Hepatocyte (in vitro differentiated cells): ENCODE data around the gene RAB3A. TPM values are rescaled to one million over a fixed set of nuclear protein-coding genes. Genes with fewer than 3 reads are reported as not detected.

Experiments
- DNase-seq: peaks from one replicate; pipeline ENCODE4 v3.0.0-alpha.2; 2016; ENCODE audit warnings: low spot score
- H2AFZ ChIP-seq: fragments of 200-600 bp; sonication (generic); 2 replicates; pipeline ENCODE4 v1.6.0; 2016; ENCODE audit warnings: antibody characterized with exemption, mild to moderate bottlenecking
- H3K27ac ChIP-seq: fragments of 200-600 bp; sonication (generic); 2 replicates; pipeline ENCODE4 v1.5.1; 2016; ENCODE audit warnings: mild to moderate bottlenecking
- H3K27me3 ChIP-seq: fragments of 200-600 bp; sonication (generic); 2 replicates; pipeline ENCODE4 v1.6.1; 2016
- H3K36me3 ChIP-seq: fragments of 200-600 bp; sonication (generic); replicated peaks from 2 replicates; pipeline ENCODE4 v1.5.1; 2016; ENCODE audit warnings: low read depth; ENCODE audit not compliant: insufficient read depth
- H3K4me1 ChIP-seq: fragments of 200-600 bp; sonication (generic); 2 replicates; pipeline ENCODE4 v1.5.1; 2016; ENCODE audit warnings: mild to moderate bottlenecking, moderate library complexity; ENCODE audit not compliant: insufficient read depth
- H3K4me2 ChIP-seq: fragments of 200-600 bp; sonication (generic); 2 replicates; pipeline ENCODE4 v1.6.0; 2016
- H3K4me3 ChIP-seq: fragments of 200-600 bp; sonication (generic); 2 replicates; pipeline ENCODE4 v1.5.1; 2016; ENCODE audit warnings: mild to moderate bottlenecking
- H3K79me2 ChIP-seq: fragments of 200-600 bp; sonication (generic); 2 replicates; pipeline ENCODE4 v1.6.0; 2017; ENCODE audit warnings: mild to moderate bottlenecking
- H3K9me2 ChIP-seq: fragments of 200-600 bp; sonication (generic); replicated peaks from 2 replicates; pipeline ENCODE4 v1.6.0; 2017; ENCODE audit warnings: mild to moderate bottlenecking; ENCODE audit not compliant: insufficient read depth
- H3K9me3 ChIP-seq: fragments of 200-600 bp; sonication (generic); 2 replicates; pipeline ENCODE4 v1.5.1; 2016; ENCODE audit warnings: low read depth, mild to moderate bottlenecking
- H4K20me1 ChIP-seq: fragments of 200-600 bp; sonication (generic); 2 replicates; pipeline ENCODE4 v1.6.0; 2016; ENCODE audit warnings: mild to moderate bottlenecking; ENCODE audit not compliant: insufficient read depth, poor library complexity, severe bottlenecking
- EZH2 ChIP-seq: fragments of 200-600 bp; sonication (generic); IDR thresholded peaks from 2 replicates; pipeline ENCODE4 v1.6.1; 2016; ENCODE audit warnings: antibody characterized with exemption, mild to moderate bottlenecking, borderline replicate concordance
- EZH2phosphoT487 ChIP-seq: fragments of 200-600 bp; sonication (generic); IDR thresholded peaks from one replicate; pipeline ENCODE4 v1.6.1; 2018; ENCODE audit warnings: antibody characterized with exemption, mild to moderate bottlenecking, low read depth, moderate library complexity; ENCODE audit not compliant: unreplicated experiment, severe bottlenecking
- WGBS: methylation state at CpG from one replicate; pipeline ENCODE4 v1.1.6; 2016; ENCODE audit warnings: low lambda C conversion rate; ENCODE audit errors: missing lambda C conversion rate; 5-methylcytosine and 5-hydroxymethylcytosine counted together
- polyA plus RNA-seq: library from polyadenylated mRNA; unstranded; fragments of >200 nt; fragmentation: Nextera tagmentation; extraction: Ambion mirVana; gene quantifications from 2 replicates; pipeline ENCODE4 v1.2.1, GENCODE V29; 2016
- total RNA-seq: library from RNA; depleted of rRNA; stranded (reverse); fragments of >200 nt; gene quantifications from 2 replicates; pipeline ENCODE4 v1.2.3, GENCODE V29; 2014
- TF ChIP-seq, protein P1 (sequence below): fragments of 200-600 bp; sonication (generic); IDR thresholded peaks from 2 replicates; pipeline ENCODE4 v1.5.1; 2016; ENCODE audit warnings: antibody characterized with exemption, mild to moderate bottlenecking; ENCODE audit not compliant: poor library complexity

RAB3A gene
- total and polyA plus RNA-seq, 2 experiments from 2014 or later: 2.2 to 2.6 TPM

DNA sequence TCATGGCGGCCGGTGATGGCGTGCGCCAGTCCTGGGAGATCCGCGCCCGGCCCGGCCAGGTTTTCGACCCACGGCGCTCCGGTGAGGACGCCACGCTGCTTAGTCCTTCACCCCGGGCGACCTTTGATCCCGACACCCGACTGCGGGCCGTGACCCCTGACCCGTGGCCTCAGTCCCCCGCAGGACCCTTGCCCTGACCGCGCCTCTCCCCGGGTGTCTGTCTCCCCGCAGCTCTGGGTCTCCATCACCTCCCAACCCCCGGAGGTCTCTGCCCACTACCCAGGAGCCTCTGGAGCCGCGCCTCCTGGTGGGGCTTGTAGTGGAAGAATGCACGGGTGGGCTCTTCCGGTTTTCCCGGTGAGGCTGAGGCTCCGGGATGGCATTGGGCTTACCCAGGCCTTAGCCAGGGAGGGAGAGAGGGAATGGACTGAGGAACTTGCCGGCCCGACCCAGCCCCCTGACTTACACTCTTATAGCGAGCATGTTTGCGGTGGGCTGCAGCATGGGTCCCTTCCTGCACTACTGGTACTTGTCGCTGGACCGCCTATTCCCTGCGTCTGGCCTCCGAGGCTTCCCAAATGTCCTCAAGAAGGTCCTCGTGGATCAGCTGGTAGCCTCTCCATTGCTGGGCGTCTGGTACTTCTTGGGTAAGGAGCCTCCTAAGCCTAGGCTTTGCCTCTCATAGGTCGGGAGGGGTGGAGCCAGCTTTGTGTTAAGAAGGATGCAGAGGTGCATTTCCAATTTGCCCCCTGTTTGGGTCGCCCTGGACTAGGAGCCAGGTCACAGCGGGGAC lies 10.3 kb downstream of the RAB3A start:
- Histone ChIP-seq H3K4me2 (peak overlapping the region; percentile 98), H3K9me3 (no peaks in the 10 kb centered on the region), H3K79me2 (no peaks in the 10 kb centered on the region), H2AFZ (peak overlapping the region; percentile 0), H3K4me1 (peaks cover 10% of the 10 kb centered on the region), H3K9me2 (no peaks in the 10 kb centered on the region), H3K27ac (peak overlapping the region; percentile 41), H3K36me3 (no peaks in the 10 kb centered on the region), H4K20me1 (no peaks in the 10 kb centered on the region), H3K4me3 (peak overlapping the region; percentile 25), H3K27me3 (no peaks in the 10 kb centered on the region)
- 6% methylated on average over 45 of the region's 46 CpGs for WGBS
- TF ChIP-seq EZH2phosphoT487 (no peak), EZH2 (no peak)
- TF ChIP-seq, protein P1, sequence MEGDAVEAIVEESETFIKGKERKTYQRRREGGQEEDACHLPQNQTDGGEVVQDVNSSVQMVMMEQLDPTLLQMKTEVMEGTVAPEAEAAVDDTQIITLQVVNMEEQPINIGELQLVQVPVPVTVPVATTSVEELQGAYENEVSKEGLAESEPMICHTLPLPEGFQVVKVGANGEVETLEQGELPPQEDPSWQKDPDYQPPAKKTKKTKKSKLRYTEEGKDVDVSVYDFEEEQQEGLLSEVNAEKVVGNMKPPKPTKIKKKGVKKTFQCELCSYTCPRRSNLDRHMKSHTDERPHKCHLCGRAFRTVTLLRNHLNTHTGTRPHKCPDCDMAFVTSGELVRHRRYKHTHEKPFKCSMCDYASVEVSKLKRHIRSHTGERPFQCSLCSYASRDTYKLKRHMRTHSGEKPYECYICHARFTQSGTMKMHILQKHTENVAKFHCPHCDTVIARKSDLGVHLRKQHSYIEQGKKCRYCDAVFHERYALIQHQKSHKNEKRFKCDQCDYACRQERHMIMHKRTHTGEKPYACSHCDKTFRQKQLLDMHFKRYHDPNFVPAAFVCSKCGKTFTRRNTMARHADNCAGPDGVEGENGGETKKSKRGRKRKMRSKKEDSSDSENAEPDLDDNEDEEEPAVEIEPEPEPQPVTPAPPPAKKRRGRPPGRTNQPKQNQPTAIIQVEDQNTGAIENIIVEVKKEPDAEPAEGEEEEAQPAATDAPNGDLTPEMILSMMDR: no peak
- DNase-seq: no peak

DNA sequence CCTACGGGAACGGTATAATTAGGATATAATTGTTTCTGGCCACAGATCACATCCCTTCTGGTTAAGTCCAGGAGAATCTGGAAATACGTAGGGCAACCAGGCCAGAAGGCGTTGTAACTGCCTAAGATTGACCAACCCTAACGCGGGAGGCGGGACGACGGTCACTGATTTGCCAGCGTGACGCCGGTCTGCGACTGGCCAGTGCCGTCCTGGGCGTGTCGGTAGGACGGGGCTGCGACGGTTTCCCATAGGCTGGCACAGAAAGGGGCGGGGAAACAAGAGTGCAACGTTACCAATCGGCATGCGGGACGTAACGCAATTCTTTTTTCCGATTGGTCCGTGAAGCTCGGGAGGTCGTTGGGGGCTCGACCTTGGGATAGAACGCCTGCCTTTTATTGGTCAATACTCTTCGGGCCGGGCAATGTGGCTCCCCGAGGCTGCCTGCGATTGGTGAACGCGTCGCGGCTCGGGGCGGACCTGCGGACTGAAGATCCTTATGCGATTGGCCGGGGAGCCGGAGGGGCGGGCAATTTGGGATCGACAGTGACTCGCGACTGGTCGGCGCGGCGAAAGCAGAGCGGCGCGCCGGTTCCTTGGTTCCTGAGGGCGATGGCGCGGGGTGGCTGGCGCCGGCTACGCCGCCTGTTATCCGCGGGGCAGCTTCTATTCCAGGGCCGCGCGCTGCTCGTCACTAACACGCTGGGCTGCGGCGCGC lies 11.0 kb downstream of the RAB3A start, which contains the start of gene MPV17L2:
Gene MPV17L2 (plus strand): TSS at position 546 of the 715 bp plus-strand sequence. CDS start 64 bp downstream, at position 610.
- no peaks in the 10 kb centered on the region for H3K79me2 ChIP-seq
- H3K36me3 ChIP-seq: no peaks in the 10 kb centered on the region
- WGBS: 2% methylated on average over 73 of the region's 74 CpGs
- peak within 1 kb of the TSS; percentile 98 for H3K4me2 ChIP-seq
- DNase-seq: peak; percentile 100
- H3K27me3 ChIP-seq: no peaks in the 10 kb centered on the region
- H3K9me2 ChIP-seq: no peaks in the 10 kb centered on the region
- peak within 1 kb of the TSS; percentile 88 for H3K27ac ChIP-seq
- TF ChIP-seq EZH2 (no peak), EZH2phosphoT487 (no peak)
- TF ChIP-seq, protein P1: no peak
- H3K4me3 ChIP-seq: peak within 1 kb of the TSS; percentile 25
- no peaks in the 10 kb centered on the region for H4K20me1 ChIP-seq
- H3K9me3 ChIP-seq: no peaks in the 10 kb centered on the region
- H3K4me1 ChIP-seq: peaks cover 10% of the 10 kb centered on the region
- peak within 1 kb of the TSS; percentile 12 for H2AFZ ChIP-seq

DNA sequence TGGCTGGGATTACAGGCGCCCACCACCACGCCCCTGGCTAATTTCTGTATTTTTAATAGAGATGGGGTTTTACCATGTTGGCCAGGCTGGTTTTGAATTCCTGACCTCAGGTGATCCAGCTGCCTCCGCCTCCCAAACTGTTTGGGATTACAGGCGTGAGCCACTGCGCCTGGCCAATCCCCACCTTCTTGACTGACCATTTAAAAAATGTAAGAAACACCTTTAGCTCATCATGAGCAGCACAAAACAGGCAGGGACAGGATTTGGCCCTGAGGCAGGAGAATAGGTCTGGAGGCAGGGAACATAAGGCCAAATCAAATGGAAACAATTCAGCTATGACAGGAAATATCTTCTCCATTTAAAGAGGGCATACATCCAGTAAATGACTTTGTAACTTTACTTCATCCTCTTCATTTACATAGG lies 12.2 kb downstream of the RAB3A start:
- DNase-seq: no peak
- Histone ChIP-seq H3K27me3 (no peaks in the 10 kb centered on the region), H3K79me2 (no peaks in the 10 kb centered on the region), H3K9me3 (no peaks in the 10 kb centered on the region), H2AFZ (no peak overlapping the region), H3K27ac (peak overlapping the region; percentile 88), H3K36me3 (no peaks in the 10 kb centered on the region), H3K4me2 (peak overlapping the region; percentile 74), H3K4me3 (no peak overlapping the region), H3K4me1 (peaks cover 10% of the 10 kb centered on the region), H3K9me2 (no peaks in the 10 kb centered on the region), H4K20me1 (no peaks in the 10 kb centered on the region)
- TF ChIP-seq EZH2phosphoT487 (no peak), EZH2 (no peak)
- TF ChIP-seq, protein P1: no peak
- WGBS: 77% methylated on average over 5 of the region's 5 CpGs
